Activated naive CD8-positive, alpha-beta T cell treated with anti-CD3 and anti-CD28 coated beads, Interleukin-2, amount 50 U/mL, for 24 hours (primary cell): Measurements from ENCODE around the gene RAE1.

Experiments used
- ATAC-seq: fragments of 150-1000 bp; cut with Tn5 transposase; one replicate; pipeline ENCODE4 v1.10.0; 2021
- DNase-seq: peaks from one replicate; pipeline ENCODE4 v3.0.0; 2021
- H3K27ac Mint-ChIP-seq: one replicate; pipeline ENCODE4 v1.8.0; 2021; ENCODE audit warnings: mild to moderate bottlenecking, mixed read lengths
- H3K27me3 Mint-ChIP-seq: one replicate; pipeline ENCODE4 v1.8.0; 2021; ENCODE audit warnings: mixed read lengths
- H3K36me3 Mint-ChIP-seq: one replicate; pipeline ENCODE4 v1.8.0; 2021; ENCODE audit warnings: low read depth, mixed read lengths
- H3K4me1 Mint-ChIP-seq: one replicate; pipeline ENCODE4 v1.8.0; 2021; ENCODE audit warnings: mixed read lengths
- H3K4me3 Mint-ChIP-seq: one replicate; pipeline ENCODE4 v1.8.0; 2021; ENCODE audit warnings: mild to moderate bottlenecking, moderate library complexity, mixed read lengths
- H3K9me3 Mint-ChIP-seq: one replicate; pipeline ENCODE4 v1.8.0; 2021; ENCODE audit warnings: mixed read lengths

RAE1 gene

GRCh38 chr20:57402206-57403125, 51.4 kb downstream of the RAE1 start:
- Mint-ChIP-seq H3K36me3 (peaks cover 61% of the 10 kb centered on the region), H3K27me3 (no peaks in the 10 kb centered on the region), H3K27ac (peak overlapping the region; percentile 52), H3K9me3 (no peaks in the 10 kb centered on the region), H3K4me1 (peaks cover 62% of the 10 kb centered on the region), H3K4me3 (no peak overlapping the region)
- no peak for ATAC-seq
- no peak for DNase-seq

- no peak for ATAC-seq
- Mint-ChIP-seq H3K4me1 (peaks cover 55% of the 10 kb centered on the region), H3K27ac (peak overlapping the region; percentile 52), H3K9me3 (no peaks in the 10 kb centered on the region), H3K27me3 (no peaks in the 10 kb centered on the region), H3K4me3 (no peak overlapping the region), H3K36me3 (peaks cover 60% of the 10 kb centered on the region)
- DNase-seq, result no peak
Observed at GRCh38 chr20:57403216-57403615, 52.2 kb downstream of the RAE1 start.

GRCh38 chr20:57404006-57404405, 53.0 kb downstream of the RAE1 start:
- peaks cover 47% of the 10 kb centered on the region for H3K4me1 Mint-ChIP-seq
- no peak for ATAC-seq
- H3K27me3 Mint-ChIP-seq, result no peaks in the 10 kb centered on the region
- no peak for DNase-seq
- H3K9me3 Mint-ChIP-seq, result no peaks in the 10 kb centered on the region
- peak overlapping the region; percentile 52 for H3K27ac Mint-ChIP-seq
- H3K4me3 Mint-ChIP-seq, result no peak overlapping the region
- peaks cover 59% of the 10 kb centered on the region for H3K36me3 Mint-ChIP-seq

GRCh38 chr20:57404419-57405072, 53.5 kb downstream of the RAE1 start:
- DNase-seq (no peak), ATAC-seq (no peak)
- H3K27me3 Mint-ChIP-seq, result no peaks in the 10 kb centered on the region
- no peak overlapping the region for H3K4me3 Mint-ChIP-seq
- H3K36me3 Mint-ChIP-seq, result peaks cover 55% of the 10 kb centered on the region
- H3K9me3 Mint-ChIP-seq, result no peaks in the 10 kb centered on the region
- H3K4me1 Mint-ChIP-seq, result peaks cover 41% of the 10 kb centered on the region
- H3K27ac Mint-ChIP-seq, result peak overlapping the region; percentile 46

GRCh38 chr20:57405236-57406016, 54.4 kb downstream of the RAE1 start:
- DNase-seq (no peak), ATAC-seq (no peak)
- Mint-ChIP-seq H3K9me3 (no peaks in the 10 kb centered on the region), H3K27ac (peak overlapping the region; percentile 46), H3K27me3 (no peaks in the 10 kb centered on the region), H3K36me3 (peaks cover 51% of the 10 kb centered on the region), H3K4me1 (peaks cover 33% of the 10 kb centered on the region), H3K4me3 (no peak overlapping the region)

GRCh38 chr20:57407541-57407956, 56.5 kb downstream of the RAE1 start:
- Mint-ChIP-seq H3K27ac (no peak overlapping the region), H3K4me3 (no peak overlapping the region), H3K27me3 (no peaks in the 10 kb centered on the region), H3K4me1 (peaks cover 19% of the 10 kb centered on the region), H3K36me3 (peaks cover 31% of the 10 kb centered on the region), H3K9me3 (no peaks in the 10 kb centered on the region)
- ATAC-seq (no peak), DNase-seq (no peak)

GRCh38 chr20:57408131-57408530, 57.1 kb downstream of the RAE1 start:
- Mint-ChIP-seq H3K27me3 (no peaks in the 10 kb centered on the region), H3K4me1 (peaks cover 13% of the 10 kb centered on the region), H3K9me3 (no peaks in the 10 kb centered on the region), H3K27ac (no peak overlapping the region), H3K36me3 (peaks cover 27% of the 10 kb centered on the region), H3K4me3 (no peak overlapping the region)
- ATAC-seq (no peak), DNase-seq (no peak)

GRCh38 chr20:57408536-57409233, 57.6 kb downstream of the RAE1 start:
- Mint-ChIP-seq H3K36me3 (peaks cover 23% of the 10 kb centered on the region), H3K4me1 (peaks cover 9% of the 10 kb centered on the region), H3K27me3 (no peaks in the 10 kb centered on the region), H3K27ac (no peak overlapping the region), H3K9me3 (no peaks in the 10 kb centered on the region), H3K4me3 (no peak overlapping the region)
- ATAC-seq (no peak), DNase-seq (no peak)

- peaks cover 18% of the 10 kb centered on the region for H3K36me3 Mint-ChIP-seq
- ATAC-seq (no peak), DNase-seq (no peak)
- no peaks in the 10 kb centered on the region for H3K9me3 Mint-ChIP-seq
- H3K27me3 Mint-ChIP-seq, result no peaks in the 10 kb centered on the region
- H3K27ac Mint-ChIP-seq, result no peak overlapping the region
- H3K4me1 Mint-ChIP-seq, result peaks cover 7% of the 10 kb centered on the region
- no peak overlapping the region for H3K4me3 Mint-ChIP-seq
Observed at GRCh38 chr20:57409316-57409671, 58.2 kb downstream of the RAE1 start.

GRCh38 chr20:57409672-57410397, 58.8 kb downstream of the RAE1 start:
- DNase-seq (no peak), ATAC-seq (no peak)
- Mint-ChIP-seq H3K27ac (no peak overlapping the region), H3K27me3 (no peaks in the 10 kb centered on the region), H3K4me1 (peaks cover 7% of the 10 kb centered on the region), H3K9me3 (no peaks in the 10 kb centered on the region), H3K4me3 (no peak overlapping the region), H3K36me3 (peaks cover 14% of the 10 kb centered on the region)

- ATAC-seq (no peak), DNase-seq (no peak)
- H3K36me3 Mint-ChIP-seq, result peaks cover 14% of the 10 kb centered on the region
- peaks cover 5% of the 10 kb centered on the region for H3K4me1 Mint-ChIP-seq
- H3K9me3 Mint-ChIP-seq, result no peaks in the 10 kb centered on the region
- H3K27ac Mint-ChIP-seq, result no peak overlapping the region
- no peak overlapping the region for H3K4me3 Mint-ChIP-seq
- H3K27me3 Mint-ChIP-seq, result no peaks in the 10 kb centered on the region
Observed at GRCh38 chr20:57410398-57410920, 59.4 kb downstream of the RAE1 start.

- Mint-ChIP-seq H3K4me1 (peaks cover 5% of the 10 kb centered on the region), H3K9me3 (no peaks in the 10 kb centered on the region), H3K4me3 (no peak overlapping the region), H3K36me3 (peaks cover 14% of the 10 kb centered on the region), H3K27me3 (no peaks in the 10 kb centered on the region), H3K27ac (no peak overlapping the region)
- no peak for ATAC-seq
- no peak for DNase-seq
Observed at GRCh38 chr20:57410924-57411323, 59.9 kb downstream of the RAE1 start.

- Mint-ChIP-seq H3K27me3 (no peaks in the 10 kb centered on the region), H3K36me3 (peaks cover 14% of the 10 kb centered on the region), H3K9me3 (no peaks in the 10 kb centered on the region), H3K4me1 (peaks cover 5% of the 10 kb centered on the region), H3K27ac (no peak overlapping the region), H3K4me3 (no peak overlapping the region)
- no peak for ATAC-seq
- DNase-seq, result no peak
Observed at GRCh38 chr20:57411406-57412283, 60.6 kb downstream of the RAE1 start.
